ENCODE measurements around the gene INF2.

INF2 gene

DNA sequence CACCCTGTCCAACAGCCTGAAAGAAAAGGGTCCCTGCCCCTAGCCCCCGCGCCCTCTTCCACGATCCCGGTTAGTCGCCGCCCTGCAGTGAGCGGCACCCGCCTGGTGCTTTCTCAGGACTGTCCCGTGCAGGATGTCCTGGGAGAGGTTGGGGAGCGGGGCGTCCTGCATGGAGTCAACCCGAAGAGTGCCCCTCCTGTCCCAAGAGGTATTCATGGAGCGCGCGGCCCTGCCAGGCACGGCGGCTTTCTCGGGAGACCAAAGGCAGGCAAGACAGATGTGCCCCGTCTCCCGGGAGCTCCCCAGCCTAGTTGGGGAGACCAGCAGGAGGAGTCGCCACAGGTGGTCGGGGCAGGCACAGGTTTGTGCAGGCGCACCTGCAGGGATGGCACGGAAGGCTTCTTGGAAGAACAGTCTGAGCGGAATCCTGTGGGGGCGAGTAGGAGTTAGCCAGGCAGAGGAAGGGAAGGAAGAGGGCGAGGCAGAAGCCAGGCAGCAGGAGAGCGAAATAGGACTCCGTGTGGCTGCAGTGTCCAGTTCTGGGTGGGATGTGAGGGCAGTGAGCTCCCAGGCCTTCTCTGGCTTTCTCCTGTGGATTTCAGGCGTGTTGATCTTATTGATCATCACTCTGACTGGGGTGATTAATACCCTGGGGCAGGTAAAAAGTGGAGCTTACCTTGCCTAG lies 64.3 kb downstream of the INF2 start:
- DNase-seq = no peak

DNA sequence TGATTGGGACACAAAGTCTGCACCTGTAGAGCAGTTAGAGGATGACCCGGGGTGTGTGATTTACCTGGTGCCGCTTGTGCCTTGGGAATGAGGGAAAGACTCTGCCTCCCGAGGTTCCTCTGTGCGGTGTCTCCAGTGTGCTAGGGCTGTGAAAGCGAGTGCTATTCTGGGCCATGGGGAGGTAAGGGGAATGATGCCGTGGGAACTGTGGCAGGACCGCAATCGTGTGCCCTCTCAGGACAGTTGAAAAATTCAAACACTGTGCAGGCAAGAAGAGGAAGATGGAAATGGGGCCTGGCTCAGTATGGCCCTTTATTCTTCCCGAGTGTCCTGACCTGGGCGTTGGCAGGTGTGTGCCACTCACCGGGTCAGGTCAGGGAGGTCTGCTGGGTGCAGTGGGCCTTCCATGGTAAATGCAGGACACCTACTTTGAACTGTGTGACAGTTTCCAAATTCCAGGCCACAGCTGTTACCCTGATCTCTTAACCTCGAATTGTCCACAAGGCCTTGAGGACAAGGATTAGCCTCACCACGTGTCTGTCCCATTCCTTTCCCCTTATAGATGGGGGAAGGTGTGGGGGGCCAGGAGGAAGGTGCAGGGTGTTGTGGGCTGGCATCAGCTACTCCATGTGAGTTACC lies 64.9 kb downstream of the INF2 start:
- no peak for DNase-seq

DNA sequence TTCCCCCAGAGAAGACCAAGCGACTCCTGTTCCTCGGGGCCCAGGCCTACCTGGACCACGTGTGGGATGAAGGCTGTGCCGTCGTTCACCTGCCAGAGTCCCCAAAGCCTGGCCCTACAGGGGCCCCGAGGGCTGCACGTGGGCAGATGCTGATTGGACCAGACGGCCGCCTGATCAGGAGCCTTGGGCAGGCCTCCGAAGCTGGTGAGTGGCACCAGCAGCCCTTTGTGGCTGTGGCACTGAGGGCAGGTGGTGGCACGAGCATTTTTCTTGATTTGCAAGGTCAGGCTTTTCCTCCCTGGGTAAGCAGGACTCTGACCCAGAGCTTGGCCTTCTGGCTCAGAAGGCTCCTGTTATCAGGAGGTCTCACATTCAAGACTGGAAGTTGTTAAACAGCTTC lies 66.2 kb downstream of the INF2 start:
- DNase-seq = no peak

DNA sequence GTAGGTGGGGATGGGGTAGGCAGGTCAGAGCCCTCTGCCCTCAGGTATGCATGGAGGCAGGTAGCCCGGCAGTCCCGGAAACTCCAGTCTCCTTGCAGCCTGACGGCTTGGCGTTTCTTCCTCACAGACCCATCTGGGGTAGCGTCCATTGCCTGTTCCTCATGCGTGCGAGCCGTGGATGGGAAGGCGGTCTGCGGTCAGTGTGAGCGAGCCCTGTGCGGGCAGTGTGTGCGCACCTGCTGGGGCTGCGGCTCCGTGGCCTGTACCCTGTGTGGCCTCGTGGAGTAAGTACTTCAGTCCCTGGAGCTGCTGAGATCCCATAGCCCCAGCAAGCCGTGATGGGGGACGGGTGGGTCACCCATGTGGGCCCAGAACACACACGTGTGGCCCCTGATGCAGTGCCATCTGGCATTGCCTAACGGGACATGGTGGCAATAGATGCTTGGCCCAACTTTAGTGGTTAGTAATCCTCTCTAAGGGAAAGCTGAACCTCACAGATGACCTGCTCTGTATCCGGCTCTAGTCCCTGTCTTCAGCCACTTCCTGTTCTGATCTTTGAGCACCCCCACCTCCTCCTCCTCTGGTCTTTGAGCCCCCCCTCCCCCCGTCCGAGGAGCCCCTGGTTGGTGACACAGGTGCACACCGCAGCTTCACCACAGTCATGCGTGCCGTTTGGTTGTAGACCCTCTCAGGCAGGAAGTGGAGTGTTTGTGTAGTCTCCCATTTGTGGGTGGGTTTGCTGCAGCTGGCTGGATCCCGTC lies 67.2 kb downstream of the INF2 start:
- DNase-seq = no peak

DNA sequence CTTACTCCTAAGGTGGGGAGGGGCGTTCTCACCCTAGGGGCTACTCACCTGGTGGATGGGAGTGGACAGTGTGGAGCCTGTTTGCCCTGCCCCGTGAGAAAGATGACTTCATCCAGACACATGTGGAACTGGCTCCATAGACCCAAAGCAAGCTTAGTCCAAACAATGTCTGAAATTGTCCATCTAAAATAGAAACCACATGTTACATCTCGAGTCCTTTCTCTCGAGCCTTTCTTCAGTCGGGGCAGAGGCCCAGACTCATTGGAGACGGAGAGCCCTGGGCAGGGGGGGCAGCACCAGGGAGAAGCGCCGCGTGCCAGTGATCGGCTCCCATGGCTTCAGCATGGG lies 67.8 kb downstream of the INF2 start:
- DNase-seq = no peak

DNA sequence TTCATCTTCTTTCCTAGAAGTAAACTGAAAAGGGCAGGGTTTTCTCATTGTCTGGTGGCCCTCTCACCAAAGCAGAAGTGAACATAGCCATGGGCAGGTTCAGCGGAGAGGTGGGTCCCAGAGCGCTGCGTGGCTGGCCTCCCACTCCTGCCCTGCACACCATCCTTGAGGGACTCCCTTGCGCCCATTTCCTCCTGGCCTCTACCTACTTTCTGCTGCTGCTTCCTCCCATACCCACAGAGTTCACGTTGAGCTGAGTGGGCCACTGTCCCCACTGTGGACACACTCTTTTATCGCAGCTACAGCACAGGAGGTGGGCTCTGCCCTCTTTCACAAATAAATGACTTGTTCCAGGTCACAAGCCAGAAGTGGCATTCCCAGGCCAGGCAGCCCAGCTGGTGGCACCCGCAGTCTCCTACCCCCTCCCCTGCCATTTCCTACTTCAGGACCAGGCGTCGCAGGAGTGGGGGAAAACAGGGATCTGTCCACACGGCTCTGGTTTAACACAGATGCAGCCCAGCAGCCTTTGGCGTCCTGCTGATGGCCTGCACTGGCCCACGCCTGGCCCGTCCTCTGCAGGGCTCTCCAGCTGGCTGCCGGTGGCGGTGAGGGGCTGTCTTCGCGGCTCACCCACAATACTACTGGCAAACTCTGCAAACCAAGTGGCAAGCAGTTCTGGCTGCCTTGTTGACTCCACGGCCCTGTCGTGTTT lies 68.4 kb downstream of the INF2 start:
- no peak for DNase-seq

DNA sequence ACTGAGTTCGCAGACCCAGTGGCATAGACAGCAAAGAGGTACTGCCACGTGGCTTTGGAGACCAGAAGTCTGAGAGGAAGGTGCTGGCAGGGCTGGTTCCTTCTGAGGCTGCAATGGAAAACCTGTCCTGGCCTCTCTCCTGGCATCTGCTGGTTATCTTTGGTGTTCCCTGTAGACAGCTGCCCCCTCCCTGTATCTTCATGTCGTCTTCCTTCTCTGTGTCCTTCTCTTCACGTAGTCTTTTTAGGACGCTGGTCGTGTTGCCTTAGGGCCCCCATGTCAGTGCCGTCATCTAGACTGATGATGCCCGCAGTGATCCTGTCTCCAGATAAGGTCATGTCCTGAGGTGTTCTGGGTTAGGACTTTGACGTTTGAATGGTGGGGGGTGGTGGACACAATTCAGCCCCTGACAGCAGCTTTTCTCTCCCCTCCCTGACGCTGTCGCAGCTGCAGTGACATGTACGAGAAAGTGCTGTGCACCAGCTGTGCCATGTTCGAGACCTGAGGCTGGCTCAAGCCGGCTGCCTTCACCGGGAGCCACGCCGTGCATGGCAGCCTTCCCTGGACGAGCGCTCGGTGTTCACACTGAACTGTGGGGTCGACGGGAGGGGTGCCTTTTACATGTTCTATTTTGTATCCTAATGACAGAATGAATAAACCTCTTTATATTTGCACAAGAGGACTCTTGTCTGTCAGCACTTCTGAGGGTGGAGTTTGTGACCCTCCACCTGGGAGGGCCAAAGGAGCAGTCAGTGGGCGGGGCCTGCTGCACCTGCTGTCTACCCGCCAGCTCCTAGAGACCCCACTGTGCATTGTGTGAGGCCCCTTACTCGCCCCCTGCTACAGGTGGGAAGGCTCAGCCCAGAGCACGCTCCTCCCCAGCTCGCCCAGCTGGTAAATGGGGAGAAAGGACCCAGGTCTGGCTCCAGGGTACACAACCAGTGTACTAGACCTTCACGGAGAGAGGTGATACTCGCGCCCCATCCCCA lies 69.9 kb downstream of the INF2 start:
- DNase-seq = no peak

DNA sequence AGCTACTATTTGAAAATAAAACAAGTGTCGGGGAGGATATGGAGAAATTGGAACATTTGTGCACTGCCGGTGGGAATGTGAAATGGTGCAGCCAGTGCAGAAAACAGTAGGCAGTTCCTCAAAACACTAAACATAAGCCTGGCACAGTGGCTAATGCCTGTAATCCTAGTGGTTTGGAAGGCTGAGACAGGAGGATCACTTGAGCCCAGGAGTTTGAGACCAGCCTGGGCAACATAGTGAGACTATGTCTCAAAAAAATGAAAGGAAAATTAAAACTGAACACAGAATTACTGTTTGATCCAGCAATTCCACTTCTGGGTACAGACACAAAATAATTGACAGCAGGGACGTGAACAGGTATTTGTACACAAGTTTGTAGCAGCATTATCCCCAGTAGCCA lies 76.1 kb downstream of the INF2 start:
- DNase-seq = no peak

DNA sequence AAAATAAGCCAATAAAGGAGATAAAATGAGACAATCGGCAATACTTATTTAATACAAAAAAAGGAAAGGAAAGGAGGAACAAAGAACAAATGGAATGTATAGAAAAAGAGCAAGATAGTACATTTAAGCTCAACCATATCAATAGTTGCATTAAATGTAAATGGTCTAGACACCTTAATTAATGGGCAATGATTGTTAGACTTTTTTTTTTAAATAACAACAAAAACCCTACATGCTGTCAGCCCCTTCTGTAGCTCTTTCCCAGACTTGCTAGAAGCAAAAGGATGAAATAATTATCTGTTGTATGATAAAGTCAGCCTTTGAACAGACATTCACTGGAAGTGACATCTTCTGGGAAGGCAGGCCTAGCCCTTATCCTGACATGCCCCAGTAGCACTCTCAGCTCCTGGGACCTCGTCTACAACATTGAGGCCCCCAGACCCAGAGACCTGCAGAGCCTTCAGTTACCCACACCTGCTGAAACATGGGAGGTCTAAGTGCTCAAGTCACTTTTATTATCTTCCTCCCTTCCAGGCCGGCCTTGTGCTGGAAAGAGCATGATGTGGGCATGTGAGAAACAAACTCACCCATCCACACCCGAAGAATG lies 76.9 kb downstream of the INF2 start:
- no peak for DNase-seq

DNA sequence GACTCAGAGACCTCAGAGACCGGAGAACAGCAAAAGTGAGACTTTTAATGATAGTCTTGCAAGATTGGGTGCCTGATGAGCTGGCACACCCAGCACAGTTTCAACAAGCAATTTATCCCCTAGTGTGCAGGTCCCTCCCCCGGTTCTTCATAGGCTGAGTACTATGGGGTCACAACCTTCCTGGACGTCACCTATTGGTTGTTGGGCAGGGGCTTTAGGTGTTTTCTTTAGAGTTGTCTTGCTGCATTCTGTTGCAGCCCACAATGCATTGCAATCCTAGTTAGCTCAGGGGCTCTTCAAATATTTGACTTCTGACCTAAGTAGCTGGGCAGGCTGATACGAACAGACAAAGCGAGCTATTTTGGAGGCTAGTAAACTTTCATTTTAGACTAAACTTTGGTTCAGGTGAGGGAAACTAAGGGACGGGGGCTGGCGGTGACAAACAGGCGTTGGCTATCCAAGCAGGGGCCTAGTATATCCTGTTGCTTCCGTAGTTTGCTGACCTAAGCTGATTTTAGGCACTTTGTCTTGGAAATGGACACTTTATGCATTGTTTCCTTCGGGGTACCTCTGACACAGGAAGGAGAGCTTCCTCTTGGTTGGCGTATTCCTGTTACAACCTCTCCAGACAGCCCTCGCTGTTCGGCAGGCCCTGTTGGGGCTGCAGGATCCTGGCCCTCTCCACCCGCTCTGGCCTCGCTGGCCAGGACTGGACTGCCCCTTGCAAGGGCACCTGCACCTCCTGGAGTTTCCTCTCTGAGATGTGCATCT lies 77.6 kb downstream of the INF2 start:
- DNase-seq = no peak

DNA sequence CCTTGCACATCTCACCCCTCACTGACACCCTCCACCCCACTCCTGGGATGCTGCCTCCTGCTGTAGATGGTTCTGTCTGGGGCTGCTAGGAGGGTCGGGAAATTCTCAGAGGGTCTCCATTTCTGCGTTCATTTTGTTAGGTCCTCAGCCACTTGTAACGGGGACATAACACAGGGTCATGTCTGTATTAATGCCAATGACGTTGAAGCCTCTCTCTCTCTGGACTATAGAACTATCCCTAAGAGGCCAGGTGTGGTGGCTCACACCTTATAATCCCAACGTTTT lies 78.2 kb downstream of the INF2 start:
- no peak for DNase-seq

DNA sequence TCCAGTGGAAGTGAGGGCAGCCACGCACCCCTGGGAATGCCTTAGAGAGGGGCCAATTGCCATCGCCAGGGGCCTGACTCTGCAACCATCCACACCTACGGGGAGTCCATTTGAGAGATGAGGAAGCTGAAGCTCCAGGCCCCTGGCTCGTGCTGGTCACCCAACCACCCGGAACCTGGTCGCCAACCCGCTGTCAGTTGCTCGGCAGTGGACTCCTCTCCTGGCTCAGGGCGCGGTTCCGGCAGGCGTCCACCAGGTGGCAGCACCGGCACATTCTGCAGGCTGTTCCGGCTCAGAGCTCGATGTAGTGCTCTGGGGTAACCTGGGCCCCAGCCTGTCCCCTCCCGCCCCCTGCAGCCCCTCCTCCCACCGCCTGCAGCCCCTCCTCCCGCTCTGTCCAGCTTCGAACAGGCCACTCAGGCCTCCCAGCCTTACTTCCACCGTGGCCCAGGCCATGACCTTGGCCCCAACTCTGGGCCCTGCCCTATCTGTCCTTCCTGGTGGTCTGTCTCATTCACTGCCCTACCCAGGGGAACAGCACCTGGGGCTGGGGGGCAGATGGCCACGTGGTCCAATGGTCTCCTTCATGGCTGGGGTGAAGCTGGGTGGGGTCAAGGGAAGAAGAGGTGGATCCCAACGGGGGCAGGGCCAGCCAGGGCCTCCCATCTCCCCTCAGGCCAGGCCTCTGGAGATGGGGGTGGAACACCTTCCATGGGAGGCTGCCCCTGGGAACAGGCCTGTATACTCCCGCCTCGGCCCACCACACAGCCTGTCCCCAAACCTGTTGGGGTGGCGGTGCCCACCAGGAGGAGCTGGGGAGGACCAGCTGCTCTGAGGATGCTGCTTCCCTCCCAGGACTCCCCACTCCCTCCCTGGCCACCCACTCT lies 79.3 kb downstream of the INF2 start:
- DNase-seq = peak; percentile 79

DNA sequence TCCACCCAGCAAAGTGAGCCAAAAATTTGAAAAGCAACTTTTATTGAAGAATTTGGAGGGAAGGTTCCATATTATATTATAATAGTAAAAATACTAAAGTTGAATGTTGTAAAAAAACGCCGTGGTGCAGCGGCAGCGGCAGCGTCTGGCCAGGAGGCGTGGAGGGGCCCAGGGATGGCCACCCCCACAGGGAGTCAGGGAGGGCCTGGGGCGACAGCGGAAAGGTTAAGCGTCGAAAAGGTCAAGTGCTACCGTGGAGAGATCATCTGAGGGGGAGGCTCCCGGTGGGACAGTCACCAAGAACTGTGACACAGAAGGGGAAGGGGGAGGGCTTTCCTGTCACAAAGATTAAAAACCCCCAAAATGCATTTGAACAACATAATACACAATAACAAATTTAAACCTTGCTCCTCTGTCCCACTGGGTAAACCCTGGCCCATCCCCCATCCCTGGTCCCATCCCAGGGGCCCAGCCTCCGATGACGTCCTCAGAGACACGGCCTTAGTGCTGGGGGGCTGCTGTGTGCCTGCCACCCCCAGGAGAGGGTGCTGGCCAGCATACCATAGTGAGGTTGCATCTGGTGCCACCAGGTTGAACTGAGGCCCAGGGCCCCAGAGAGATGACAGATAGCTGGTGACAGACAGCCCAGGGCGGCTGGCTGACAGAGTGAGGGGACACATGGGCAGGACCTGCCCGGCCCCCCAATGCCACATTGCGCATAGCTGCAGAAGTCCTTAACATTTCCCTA lies 80.1 kb downstream of the INF2 start:
- DNase-seq = no peak

DNA sequence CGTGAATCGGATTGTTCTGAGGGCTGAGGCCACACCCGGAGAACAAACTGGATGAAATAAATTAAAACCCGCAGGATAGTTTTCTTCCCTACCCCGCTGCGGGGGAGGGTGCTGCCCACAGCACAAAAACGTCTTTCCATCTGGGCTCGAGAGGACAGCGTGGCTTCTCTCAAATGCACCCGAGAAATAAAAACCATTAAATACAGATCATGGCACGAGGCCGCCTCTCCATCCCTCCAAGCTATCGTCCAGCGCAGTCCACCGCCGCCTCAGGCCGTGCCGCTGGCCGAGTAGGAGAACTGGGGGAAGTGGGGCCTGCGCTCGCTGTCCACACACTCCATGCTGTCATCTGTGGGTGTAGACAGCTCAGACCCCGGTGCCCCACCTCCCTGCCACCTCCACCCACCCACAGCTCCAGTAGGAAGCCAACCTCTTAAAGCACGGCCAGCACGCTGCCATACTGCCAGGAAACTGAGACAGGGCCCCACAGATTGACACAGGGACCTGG lies 80.7 kb downstream of the INF2 start:
- DNase-seq = no peak

DNA sequence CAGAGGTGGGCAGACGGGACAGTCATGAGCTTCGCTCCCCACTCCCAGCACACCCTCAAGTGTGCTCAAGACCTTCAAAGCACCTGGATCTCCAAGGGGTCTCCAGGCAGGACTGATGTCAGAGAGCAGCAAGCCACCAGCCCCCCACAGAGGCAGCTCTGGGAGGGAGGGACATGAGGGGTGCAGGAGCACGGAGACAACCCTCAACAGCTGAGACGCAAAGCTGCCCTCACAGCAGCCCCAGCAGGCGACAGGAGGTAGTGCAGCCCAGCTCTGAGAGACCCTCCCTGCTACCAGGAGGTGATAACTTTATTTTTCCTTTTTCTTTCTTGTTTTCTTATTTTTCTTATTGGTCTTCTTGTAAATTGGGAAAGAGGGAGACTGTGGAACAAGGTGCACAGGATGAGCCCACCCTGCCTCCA lies 81.4 kb downstream of the INF2 start:
- DNase-seq = no peak

DNA sequence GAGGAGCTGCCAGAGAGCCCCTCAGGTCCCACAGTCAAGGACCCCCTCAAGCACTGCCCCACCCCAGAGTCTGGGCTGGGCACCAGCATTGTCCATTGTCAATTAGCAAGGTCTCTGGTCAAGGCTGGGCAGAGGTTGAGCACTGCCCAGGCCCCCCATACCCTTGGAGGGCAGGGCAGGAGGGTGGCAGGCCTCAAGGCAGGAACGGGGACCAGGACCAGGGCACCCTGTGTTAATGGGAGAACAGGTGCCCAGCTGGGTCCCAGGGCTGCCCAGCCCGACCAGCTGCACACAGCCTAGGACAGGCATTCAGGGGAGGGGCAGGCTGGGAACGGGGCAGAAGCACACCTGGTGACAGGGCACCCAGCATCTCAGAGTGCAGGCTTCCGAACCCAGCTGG lies 82.0 kb downstream of the INF2 start:
- DNase-seq = no peak

Data from fibroblast of skin of scalp (primary cell).